Panc1 (cell line): Measurements from ENCODE around the gene CTAG2. TPM values are rescaled to one million over a fixed set of nuclear protein-coding genes. Genes with fewer than 3 reads are reported as not detected.

Experiments
- ATAC-seq: fragments of 200-7000 bp; cut with Tn5 transposase; 2 replicates; pipeline ENCODE4 v1.9.1; 2020; ENCODE audit warnings: mild to moderate bottlenecking, moderate library complexity
- BruUV-seq: library from RNA; stranded (reverse); fragments of 400-500 nt; replicated peaks from 2 replicates; lab custom pipeline; 2021; lab: Mats Ljungman, UMichigan
- CTCF ChIA-PET: fragments of 300-600 bp; sonication (Branson Sonifier 250); formaldehyde crosslinking; loops from one replicate; lab custom pipeline; 2022; ENCODE audit warnings: antibody characterized with exemption; lab: Charles Lee
- POLR2A ChIA-PET: fragments of 300-600 bp; sonication (Branson Sonifier 250); formaldehyde crosslinking; loops from one replicate; lab custom pipeline; 2022; ENCODE audit warnings: antibody characterized with exemption; lab: Charles Lee
- DNase-seq: peaks from one replicate; pipeline ENCODE4 v3.0.0-alpha.2; 2010; ENCODE audit warnings: low read depth, low spot score
- H3K27ac ChIP-seq: 2 replicates; pipeline ENCODE4 v1.5.1; 2011; ENCODE audit warnings: mild to moderate bottlenecking, low read length, inconsistent platforms
- H3K27me3 ChIP-seq: fragments of 200-500 bp; sonication (Bioruptor generic); 2 replicates; pipeline ENCODE4 v1.6.0; 2014; ENCODE audit warnings: low read length, inconsistent platforms; ENCODE audit not compliant: control insufficient read depth, insufficient read depth
- H3K36me3 ChIP-seq: fragments of 200-500 bp; sonication (Bioruptor generic); 2 replicates; pipeline ENCODE4 v1.5.1; 2014; ENCODE audit warnings: inconsistent platforms, mild to moderate bottlenecking, low read length, moderate library complexity; ENCODE audit not compliant: control insufficient read depth, insufficient read depth
- H3K4me1 ChIP-seq: 2 replicates; pipeline ENCODE4 v1.5.1; 2011; ENCODE audit warnings: inconsistent platforms, mild to moderate bottlenecking, low read length, moderate library complexity; ENCODE audit not compliant: control insufficient read depth, insufficient read depth
- H3K4me3 ChIP-seq, 2 experiments: 2 replicates each; pipeline ENCODE4 v1.5.1; 2011 to 2012; ENCODE audit warnings: low read depth in 2 of 2, low read length in 2 of 2, mild to moderate bottlenecking in 2 of 2, inconsistent platforms in 1 of 2, moderate library complexity in 1 of 2
- H3K9me3 ChIP-seq: fragments of 200-500 bp; sonication (Bioruptor generic); 2 replicates; pipeline ENCODE4 v1.5.1; 2014; ENCODE audit warnings: low read depth, mild to moderate bottlenecking, inconsistent platforms, low read length, moderate library complexity; ENCODE audit not compliant: control insufficient read depth, insufficient read depth
- CTCF ChIP-seq: fragments of 450-650 bp; IDR thresholded peaks from 2 replicates; pipeline ENCODE4 v1.5.1; 2017; ENCODE audit warnings: mild to moderate bottlenecking
- POLR2AphosphoS5 ChIP-seq: IDR thresholded peaks from 2 replicates; pipeline ENCODE4 v1.6.1; 2012; ENCODE audit warnings: mild to moderate bottlenecking, low read depth, low read length, moderate library complexity
- REST ChIP-seq, 2 experiments: IDR thresholded peaks; 2 replicates each; pipeline ENCODE4 v1.6.1; 2011 to 2012; ENCODE audit warnings: low read depth in 2 of 2, control low read depth in 1 of 2, low read length in 1 of 2, mild to moderate bottlenecking in 1 of 2, moderate library complexity in 1 of 2; ENCODE audit not compliant: insufficient read depth in 1 of 2
- SIN3A ChIP-seq: IDR thresholded peaks from 2 replicates; pipeline ENCODE4 v1.6.1; 2012; ENCODE audit warnings: low read depth, mild to moderate bottlenecking, low read length, moderate library complexity, borderline replicate concordance; ENCODE audit not compliant: insufficient read depth
- TCF7L2 ChIP-seq: IDR thresholded peaks from 2 replicates; pipeline ENCODE4 v1.6.1; 2011; ENCODE audit warnings: mild to moderate bottlenecking, low read depth, low read length, inconsistent platforms
- in situ Hi-C: cut with HindIII; loops from 2 replicates; pipeline ENCODE4 v1.10.0; 2016; ENCODE audit warnings: low sequenced_read_pairs, low pct_unique_long_range_greater_than_20kb
- intact Hi-C: fragments of 100-400 bp; cut with micrococcal nuclease; formaldehyde crosslinking; loops from one replicate; pipeline ENCODE4 v1.10.0; 2022; ENCODE audit not compliant: unreplicated experiment
- total RNA-seq: library from RNA; stranded (reverse); gene quantifications from one replicate; pipeline ENCODE4 v1.2.1, GENCODE V29; 2021; ENCODE audit not compliant: unreplicated experiment

The CTAG2 gene
- total RNA-seq, 1 experiment from 2014 or later = not detected

- ATAC-seq (no peak), DNase-seq (no peak)
- Histone ChIP-seq H3K9me3 (no peaks in the 10 kb centered on the region), H3K4me1 (no peaks in the 10 kb centered on the region), H3K4me3 (no peak overlapping the region), H3K27me3 (no peaks in the 10 kb centered on the region), H3K36me3 (no peaks in the 10 kb centered on the region), H3K27ac (no peak overlapping the region)
- intact Hi-C loops (no loop called here), in situ Hi-C loops (loop anchor here (25.0 kb wide), 1 partner anchor 179 kb away; the partner anchor contains the start of gene SMIM9)
- ChIA-PET CTCF (no interaction called here), POLR2A (no interaction called here)
- no peak for TF ChIP-seq SIN3A
- no peak for TF ChIP-seq POLR2AphosphoS5
- no peak for TF ChIP-seq TCF7L2
- no peak for TF ChIP-seq REST (IDR thresholded peaks at IDR 0.05; ENCODE audit: insufficient read depth in 1 of 2, low read depth in 2 of 2, low read length in 1 of 2)
- no peak for TF ChIP-seq CTCF
- no TSS peak for BruUV-seq
These were observed 4.8 kb upstream of the CTAG2 start for GRCh38 chrX:154658187-154658586.

GRCh38 chrX:154657226-154657805 is 3.9 kb upstream of the CTAG2 start:
- in situ Hi-C loops = loop anchor here (25.0 kb wide), 1 partner anchor 180 kb away; the partner anchor contains the start of gene SMIM9
- no TSS peak for BruUV-seq
- TF ChIP-seq CTCF = no peak
- TF ChIP-seq POLR2AphosphoS5 = no peak
- no peak for TF ChIP-seq SIN3A
- no peak for TF ChIP-seq TCF7L2
- TF ChIP-seq REST (IDR thresholded peaks at IDR 0.05; ENCODE audit: insufficient read depth in 1 of 2, low read depth in 2 of 2, low read length in 1 of 2) = no peak
- H3K9me3 ChIP-seq = no peaks in the 10 kb centered on the region
- no peaks in the 10 kb centered on the region for H3K4me1 ChIP-seq
- no peak overlapping the region for H3K27ac ChIP-seq
- ChIA-PET POLR2A (no interaction called here), CTCF (no interaction called here)
- no peak for DNase-seq
- intact Hi-C loops = no loop called here
- no peaks in the 10 kb centered on the region for H3K27me3 ChIP-seq
- H3K4me3 ChIP-seq = no peak overlapping the region
- no peak for ATAC-seq
- H3K36me3 ChIP-seq = no peaks in the 10 kb centered on the region
